SJCRH30 (cell line): ENCODE measurements around the gene MEGF9. TPM values are rescaled to one million over a fixed set of nuclear protein-coding genes. Genes with fewer than 3 reads are reported as not detected.
"Not testable (repeated sequence)": the region's sequence is repeated elsewhere in the genome, so short reads cannot be mapped to it uniquely, and the experiment has no call there.

Experiments
- DNase-seq, 2 experiments: peaks; one replicate each; pipeline ENCODE4 v3.0.0-alpha.2; 2015 to 2020
- H3K27ac ChIP-seq: fragments of 250-450 bp; sonication (Bioruptor Pico); 2 replicates; pipeline ENCODE4 v1.5.1; 2020; ENCODE audit warnings: mild to moderate bottlenecking, moderate library complexity
- H3K27me3 ChIP-seq: fragments of 250-450 bp; sonication (Bioruptor Pico); 2 replicates; pipeline ENCODE4 v1.5.1; 2020; ENCODE audit warnings: mild to moderate bottlenecking, moderate library complexity
- H3K36me3 ChIP-seq: fragments of 250-450 bp; sonication (Bioruptor Pico); 2 replicates; pipeline ENCODE4 v1.5.1; 2020; ENCODE audit warnings: mild to moderate bottlenecking, moderate library complexity
- H3K4me1 ChIP-seq: fragments of 250-450 bp; sonication (Bioruptor Pico); 2 replicates; pipeline ENCODE4 v1.5.1; 2020; ENCODE audit warnings: mild to moderate bottlenecking, moderate library complexity
- H3K4me3 ChIP-seq: fragments of 250-450 bp; sonication (Bioruptor Pico); 2 replicates; pipeline ENCODE4 v1.5.1; 2020; ENCODE audit warnings: mild to moderate bottlenecking, moderate library complexity
- H3K9me3 ChIP-seq: fragments of 250-450 bp; sonication (Bioruptor Pico); replicated peaks from 2 replicates; pipeline ENCODE4 v1.5.1; 2020; ENCODE audit warnings: mild to moderate bottlenecking, moderate library complexity
- total RNA-seq: library from RNA; depleted of rRNA; stranded (reverse); fragments of >200 nt; shearing (Covaris generic); gene quantifications from 2 replicates; pipeline ENCODE4 v1.2.3, GENCODE V29; 2014

Gene MEGF9
- total RNA-seq, 1 experiment from 2014 or later = 12.8 TPM

- H3K4me3 ChIP-seq = no peak overlapping the region
- no peaks in the 10 kb centered on the region for H3K36me3 ChIP-seq
- no peaks in the 10 kb centered on the region for H3K9me3 ChIP-seq
- H3K4me1 ChIP-seq = peaks cover 11% of the 10 kb centered on the region
- no peak for DNase-seq
- no peak overlapping the region for H3K27ac ChIP-seq
- no peaks in the 10 kb centered on the region for H3K27me3 ChIP-seq
Observed at GRCh38 chr9:120643061-120643460, 71.2 kb downstream of the MEGF9 start.

- H3K4me1 ChIP-seq = peaks cover 11% of the 10 kb centered on the region
- no peaks in the 10 kb centered on the region for H3K27me3 ChIP-seq
- H3K4me3 ChIP-seq = no peak overlapping the region
- H3K9me3 ChIP-seq = no peaks in the 10 kb centered on the region
- DNase-seq = peak in 1 of 2 experiments; percentile 36
- no peaks in the 10 kb centered on the region for H3K36me3 ChIP-seq
- H3K27ac ChIP-seq = peak overlapping the region; percentile 27
Observed at GRCh38 chr9:120642129-120642770, 72.0 kb downstream of the MEGF9 start.

- peaks cover 11% of the 10 kb centered on the region for H3K4me1 ChIP-seq
- not testable (repeated sequence) for H3K4me3 ChIP-seq, H3K27ac ChIP-seq, DNase-seq, H3K9me3 ChIP-seq, H3K36me3 ChIP-seq, H3K27me3 ChIP-seq
Observed at GRCh38 chr9:120640874-120641273, 73.4 kb downstream of the MEGF9 start.

DNA sequence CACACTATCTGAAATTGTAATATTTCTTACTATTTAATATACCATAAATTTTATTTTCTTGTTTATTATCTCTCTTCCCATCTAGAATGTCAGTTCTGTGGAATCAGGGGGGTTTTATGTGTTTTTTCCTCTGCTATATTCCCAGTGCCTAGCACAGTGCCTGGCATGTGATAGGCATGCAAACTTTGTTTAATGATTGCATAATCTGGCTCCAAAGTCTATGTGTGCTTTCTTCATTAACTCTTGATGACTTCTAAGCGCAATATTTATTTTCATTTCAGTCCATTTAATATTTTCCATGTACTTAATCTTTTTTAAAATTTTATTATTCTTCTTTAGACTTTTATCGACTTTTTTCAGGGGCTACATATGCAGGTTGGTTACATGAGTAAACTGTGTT is 73.9 kb downstream of the MEGF9 start:
- Histone ChIP-seq H3K4me3 (no peak overlapping the region), H3K4me1 (peaks cover 11% of the 10 kb centered on the region), H3K36me3 (no peaks in the 10 kb centered on the region), H3K9me3 (no peaks in the 10 kb centered on the region), H3K27me3 (no peaks in the 10 kb centered on the region), H3K27ac (no peak overlapping the region)
- DNase-seq = no peak

- Histone ChIP-seq H3K4me1 (peaks cover 11% of the 10 kb centered on the region), H3K27me3 (no peaks in the 10 kb centered on the region), H3K36me3 (no peaks in the 10 kb centered on the region), H3K4me3 (no peak overlapping the region), H3K9me3 (peaks cover 1% of the 10 kb centered on the region), H3K27ac (no peak overlapping the region)
- no peak for DNase-seq
Observed at GRCh38 chr9:120637919-120638318, 76.4 kb downstream of the MEGF9 start.

- no peaks in the 10 kb centered on the region for H3K36me3 ChIP-seq
- peaks cover 6% of the 10 kb centered on the region for H3K9me3 ChIP-seq
- no peaks in the 10 kb centered on the region for H3K4me1 ChIP-seq
- H3K27ac ChIP-seq = no peak overlapping the region
- no peak overlapping the region for H3K4me3 ChIP-seq
- DNase-seq = no peak
- H3K27me3 ChIP-seq = no peaks in the 10 kb centered on the region
Observed at GRCh38 chr9:120636194-120636957, 77.9 kb downstream of the MEGF9 start.

DNA sequence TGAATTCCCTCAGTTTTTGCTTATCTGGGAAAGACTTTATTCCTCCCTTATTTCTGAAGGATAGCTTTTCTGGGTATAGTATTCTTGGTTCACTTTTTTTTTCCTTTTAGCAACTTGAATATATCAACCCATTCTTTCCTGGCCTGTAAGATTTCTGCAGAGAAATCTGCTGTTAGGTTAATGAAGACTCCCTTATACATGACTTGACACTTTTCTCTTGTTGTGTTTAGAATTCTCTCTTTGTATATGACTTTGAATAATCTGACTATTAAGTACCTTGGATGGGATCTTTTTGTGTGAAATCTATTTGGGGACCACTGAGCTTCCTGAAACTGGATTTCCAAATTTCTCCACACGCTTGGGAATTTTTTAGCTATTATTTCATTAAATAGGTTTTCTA is 79.3 kb downstream of the MEGF9 start:
- Histone ChIP-seq H3K36me3 (no peaks in the 10 kb centered on the region), H3K4me3 (no peak overlapping the region), H3K27ac (no peak overlapping the region), H3K4me1 (no peaks in the 10 kb centered on the region), H3K27me3 (no peaks in the 10 kb centered on the region), H3K9me3 (peaks cover 6% of the 10 kb centered on the region)
- DNase-seq = no peak

DNA sequence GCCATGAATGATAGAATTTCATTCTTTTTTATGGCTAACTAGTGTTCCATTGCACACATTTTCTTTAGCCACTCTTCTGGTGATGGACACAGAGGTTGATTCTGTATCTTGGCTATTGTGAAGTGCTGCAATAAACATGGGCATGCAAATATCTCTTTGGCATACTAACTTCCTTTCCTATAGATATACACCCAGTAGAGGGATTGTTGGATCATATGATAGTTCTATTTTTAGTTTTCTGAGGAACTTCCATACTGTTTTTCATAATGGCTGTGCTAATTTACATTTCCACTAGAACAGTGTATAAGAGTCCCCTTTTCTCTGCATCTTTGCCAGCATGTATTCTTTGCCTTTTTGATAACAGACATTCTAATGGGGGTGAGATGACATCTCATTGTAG is 83.9 kb downstream of the MEGF9 start:
- no peak for DNase-seq
- Histone ChIP-seq H3K4me1 (peaks cover 1% of the 10 kb centered on the region; the same call in 1 of the 2 replicates), H3K36me3 (no peaks in the 10 kb centered on the region), H3K4me3 (no peak overlapping the region), H3K27me3 (no peaks in the 10 kb centered on the region), H3K27ac (no peak overlapping the region), H3K9me3 (peaks cover 6% of the 10 kb centered on the region)

DNA sequence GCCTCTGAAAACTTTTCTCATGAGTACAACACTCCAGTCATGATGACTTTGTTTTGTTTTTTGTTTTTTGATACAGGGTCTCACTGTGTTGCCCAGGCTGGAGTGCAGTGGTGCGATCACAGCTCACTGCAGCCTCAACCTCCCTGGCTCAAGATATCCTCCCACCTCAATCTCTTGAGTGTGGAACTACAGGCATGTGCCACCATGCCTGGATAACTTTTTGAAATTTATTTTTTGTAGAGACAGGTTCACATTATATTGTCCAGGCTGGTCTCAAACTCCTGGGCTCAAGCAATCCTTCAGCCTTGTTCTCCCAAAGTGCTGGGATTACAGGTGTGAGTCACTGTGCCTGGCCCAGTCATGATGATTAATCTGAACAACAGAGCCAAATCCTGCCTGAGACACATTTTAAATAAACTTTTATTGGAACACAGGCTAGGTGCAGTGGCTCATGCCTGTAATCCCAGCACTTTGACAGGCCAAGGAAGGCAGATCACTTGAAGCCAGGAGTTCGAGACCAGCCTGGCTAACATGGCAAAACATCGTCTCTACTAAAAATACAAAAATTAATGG is 85.3 kb downstream of the MEGF9 start:
- not testable (repeated sequence) for H3K27me3 ChIP-seq, DNase-seq, H3K4me3 ChIP-seq, H3K36me3 ChIP-seq, H3K4me1 ChIP-seq, H3K9me3 ChIP-seq, H3K27ac ChIP-seq

DNA sequence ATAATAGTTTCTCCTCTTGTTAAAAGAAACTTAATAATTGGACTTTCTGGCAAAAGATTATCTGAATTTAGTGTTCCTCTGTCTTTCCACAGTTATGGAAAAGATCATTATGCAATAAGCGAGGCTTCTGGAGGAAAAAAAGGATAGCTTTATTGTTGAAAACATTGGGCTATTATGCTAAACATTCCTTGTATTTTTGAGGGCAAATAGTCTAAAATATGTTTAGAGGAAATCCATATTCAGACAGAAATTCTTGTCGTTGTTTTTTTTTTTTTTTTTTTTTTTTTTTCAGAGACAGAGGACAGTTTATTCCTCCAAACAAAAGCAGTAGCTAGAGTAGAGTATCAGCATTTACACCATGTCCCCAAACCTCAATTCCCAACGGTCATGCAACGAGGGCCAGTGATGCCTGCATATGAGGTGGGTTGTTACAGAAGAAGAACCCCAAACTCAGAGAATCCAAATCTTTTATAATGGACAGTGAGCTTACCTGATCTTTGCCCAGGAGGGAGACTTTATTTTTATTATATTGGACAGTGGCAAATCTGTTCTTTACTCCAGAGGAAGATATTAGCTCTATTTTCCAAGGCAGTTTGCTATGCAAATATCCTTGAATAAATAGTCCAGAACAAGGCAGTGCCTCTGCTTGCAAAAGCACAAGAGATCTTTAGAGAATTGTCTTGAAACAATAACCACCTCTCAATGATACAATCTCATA is 85.9 kb downstream of the MEGF9 start:
- no peak overlapping the region for H3K4me3 ChIP-seq
- no peaks in the 10 kb centered on the region for H3K36me3 ChIP-seq
- H3K9me3 ChIP-seq = peaks cover 6% of the 10 kb centered on the region; the same call in 1 of the 2 replicates
- no peak for DNase-seq
- H3K27ac ChIP-seq = no peak overlapping the region
- no peaks in the 10 kb centered on the region for H3K27me3 ChIP-seq
- peaks cover 7% of the 10 kb centered on the region for H3K4me1 ChIP-seq

DNA sequence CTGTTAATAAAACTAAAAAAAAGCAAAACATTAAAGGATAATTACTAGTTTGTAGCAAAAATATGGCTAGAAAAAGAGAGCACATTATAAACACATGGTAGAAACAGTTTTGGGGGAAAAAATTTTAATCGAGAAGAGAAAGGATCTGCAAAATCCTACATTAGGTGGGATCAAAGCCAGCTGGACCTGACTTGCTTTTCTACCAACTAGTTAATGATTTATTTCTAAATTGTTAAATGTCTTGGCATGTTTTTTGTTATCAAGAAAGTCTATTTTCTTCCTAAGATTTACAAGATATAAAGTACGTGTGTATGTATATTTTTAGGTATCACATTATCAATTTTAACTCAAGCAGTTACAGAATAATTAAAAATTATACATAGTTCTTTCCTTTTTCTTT is 87.2 kb downstream of the MEGF9 start:
- Histone ChIP-seq H3K27ac (no peak overlapping the region), H3K27me3 (no peaks in the 10 kb centered on the region), H3K36me3 (no peaks in the 10 kb centered on the region), H3K9me3 (no peaks in the 10 kb centered on the region), H3K4me1 (peaks cover 7% of the 10 kb centered on the region), H3K4me3 (no peak overlapping the region)
- no peak for DNase-seq

DNA sequence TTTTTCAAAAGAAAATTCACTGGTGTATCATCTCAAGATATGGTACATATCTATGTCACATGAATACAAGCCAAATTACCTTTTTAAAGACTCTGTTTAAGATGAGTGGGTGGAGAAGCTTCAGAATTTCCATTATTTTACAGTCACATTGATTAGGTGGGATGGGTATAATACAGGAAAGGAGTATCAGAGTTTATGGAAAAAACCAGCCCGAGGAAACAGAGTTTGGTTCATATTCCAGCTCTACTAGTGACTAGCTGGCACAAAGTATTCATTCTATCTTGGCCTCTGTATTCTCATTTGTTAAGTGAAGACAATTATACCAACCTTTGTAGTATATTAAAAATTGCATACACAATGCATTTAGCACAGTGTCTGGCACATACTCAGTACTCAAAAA is 87.8 kb downstream of the MEGF9 start:
- Histone ChIP-seq H3K4me3 (no peak overlapping the region), H3K27ac (no peak overlapping the region), H3K27me3 (no peaks in the 10 kb centered on the region), H3K9me3 (no peaks in the 10 kb centered on the region), H3K4me1 (peaks cover 7% of the 10 kb centered on the region), H3K36me3 (no peaks in the 10 kb centered on the region)
- no peak for DNase-seq

- Histone ChIP-seq H3K9me3 (no peaks in the 10 kb centered on the region), H3K36me3 (no peaks in the 10 kb centered on the region), H3K4me1 (peaks cover 7% of the 10 kb centered on the region), H3K27ac (no peak overlapping the region), H3K4me3 (no peak overlapping the region), H3K27me3 (no peaks in the 10 kb centered on the region)
- peak; percentile 43 to 60 for DNase-seq
Observed at GRCh38 chr9:120625222-120625621, 89.0 kb downstream of the MEGF9 start.

DNA sequence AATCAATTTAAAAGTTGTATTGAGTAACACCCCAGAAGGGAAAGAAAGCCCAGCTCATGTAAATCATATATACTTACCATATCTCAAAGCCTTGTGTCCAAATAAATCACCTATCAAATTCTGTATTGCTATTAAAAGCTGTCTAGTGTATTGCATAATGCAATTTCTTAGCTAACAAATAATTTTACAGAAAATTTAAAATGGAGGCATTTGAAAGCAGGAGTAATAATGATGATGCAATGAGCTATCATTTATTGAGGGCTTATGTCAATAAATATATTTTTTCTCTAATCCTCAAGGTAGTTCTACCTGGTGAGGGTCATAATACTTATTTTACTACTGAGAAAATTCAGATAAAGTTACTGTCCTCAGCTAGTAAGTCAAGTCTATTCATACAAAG is 91.5 kb downstream of the MEGF9 start:
- no peaks in the 10 kb centered on the region for H3K27me3 ChIP-seq
- H3K27ac ChIP-seq = no peak overlapping the region
- DNase-seq = no peak
- H3K4me1 ChIP-seq = peaks cover 7% of the 10 kb centered on the region
- no peak overlapping the region for H3K4me3 ChIP-seq
- H3K9me3 ChIP-seq = no peaks in the 10 kb centered on the region
- H3K36me3 ChIP-seq = no peaks in the 10 kb centered on the region

DNA sequence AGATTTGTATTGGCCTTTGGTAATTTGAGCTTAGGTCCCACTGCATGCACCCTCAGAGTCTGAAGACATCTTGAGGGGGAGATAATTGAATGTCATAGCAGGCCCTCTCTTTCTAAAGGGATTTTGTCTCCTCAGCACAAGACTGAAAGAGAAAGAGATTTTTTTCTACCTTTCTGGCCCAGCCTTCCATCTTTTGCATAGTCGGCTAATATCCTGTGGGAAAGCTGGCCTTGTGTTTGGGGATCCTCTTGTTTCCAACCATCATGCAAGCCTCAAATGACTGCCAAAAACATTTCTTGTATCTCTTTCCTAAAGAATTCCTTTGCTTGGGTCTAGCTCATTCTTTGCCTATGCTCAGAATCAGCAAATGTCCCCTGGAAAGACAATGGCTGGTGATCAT is 92.3 kb downstream of the MEGF9 start:
- Histone ChIP-seq H3K4me3 (no peak overlapping the region), H3K27me3 (no peaks in the 10 kb centered on the region), H3K4me1 (peaks cover 7% of the 10 kb centered on the region), H3K9me3 (no peaks in the 10 kb centered on the region), H3K36me3 (no peaks in the 10 kb centered on the region), H3K27ac (no peak overlapping the region)
- DNase-seq = no peak
